Astrocyte of the hippocampus (primary cell): ENCODE results near the gene KAZN.

Experiments used
- DNase-seq: peaks from one replicate; pipeline ENCODE4 v3.0.0; 2011; ENCODE audit warnings: low read depth, low spot score

KAZN gene

GRCh38 chr1:15004396-15004795 lies 405.9 kb downstream of the KAZN start:
- DNase-seq, result peak; percentile 28

DNA sequence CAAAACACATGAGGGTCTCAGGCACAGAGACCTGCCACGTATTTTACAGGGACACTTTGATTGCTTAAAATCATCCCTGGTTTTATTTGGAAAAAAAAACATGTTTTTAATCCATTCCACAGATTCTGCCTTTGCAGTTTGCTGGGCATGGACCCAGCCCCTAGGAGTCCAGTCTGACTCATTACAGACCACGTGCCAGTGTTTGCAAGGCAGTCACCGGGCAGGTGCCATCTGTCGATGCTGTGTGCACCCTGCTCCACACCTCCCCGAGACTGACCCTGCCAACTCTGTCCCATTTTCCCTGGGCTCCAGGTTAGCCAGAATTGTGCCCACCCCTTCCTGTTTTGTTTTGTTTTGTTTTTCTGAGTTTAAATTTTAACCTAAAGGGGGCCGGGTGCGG lies 406.6 kb downstream of the KAZN start:
- DNase-seq, result peak; percentile 65

- DNase-seq, result no peak
Measured at GRCh38 chr1:15007368-15007767, 408.9 kb downstream of the KAZN start.

DNA sequence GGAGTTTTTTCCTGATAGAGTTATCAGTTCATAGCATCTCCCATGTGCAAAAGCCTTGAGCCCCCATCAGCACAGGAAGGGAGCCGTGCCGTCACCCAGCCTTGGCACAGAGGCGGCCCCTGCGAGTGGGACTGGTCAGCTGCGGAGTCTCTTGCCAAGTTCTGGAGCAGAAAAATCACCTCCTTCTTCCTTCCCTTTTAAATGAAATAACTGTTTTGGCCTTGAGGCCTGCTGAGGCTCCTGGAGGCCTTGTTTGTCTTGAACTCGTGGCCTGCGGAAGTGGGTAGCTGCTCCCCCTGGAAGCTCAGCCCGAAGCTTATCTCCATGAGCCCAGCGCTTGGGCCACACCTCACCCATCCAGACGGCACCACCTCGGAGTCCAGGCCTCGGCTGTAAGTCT lies 409.4 kb downstream of the KAZN start:
- no peak for DNase-seq

GRCh38 chr1:15008783-15009729 lies 410.6 kb downstream of the KAZN start:
- DNase-seq, result peak; percentile 54

- DNase-seq, result no peak
Measured at GRCh38 chr1:15011160-15011559, 412.7 kb downstream of the KAZN start.

DNA sequence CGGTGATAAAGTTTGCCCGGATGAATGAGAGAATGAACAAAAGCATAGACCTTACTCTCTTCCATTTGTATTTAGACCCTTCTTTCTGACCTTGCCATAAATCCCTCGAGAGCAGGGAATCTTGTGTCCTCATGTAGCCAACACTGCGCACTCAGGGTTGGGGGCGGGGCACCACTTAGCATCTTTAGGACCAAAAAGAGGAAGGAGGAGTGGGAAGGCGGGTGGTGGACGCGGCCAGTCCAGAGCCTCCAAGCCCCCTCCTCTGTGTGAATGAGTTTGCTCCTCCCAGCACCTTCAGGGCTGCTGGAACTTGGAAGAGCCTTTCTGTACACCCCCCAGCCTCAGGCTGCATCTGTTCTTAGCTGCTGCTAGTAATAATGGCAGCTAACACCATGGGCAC lies 413.2 kb downstream of the KAZN start:
- DNase-seq, result no peak

DNA sequence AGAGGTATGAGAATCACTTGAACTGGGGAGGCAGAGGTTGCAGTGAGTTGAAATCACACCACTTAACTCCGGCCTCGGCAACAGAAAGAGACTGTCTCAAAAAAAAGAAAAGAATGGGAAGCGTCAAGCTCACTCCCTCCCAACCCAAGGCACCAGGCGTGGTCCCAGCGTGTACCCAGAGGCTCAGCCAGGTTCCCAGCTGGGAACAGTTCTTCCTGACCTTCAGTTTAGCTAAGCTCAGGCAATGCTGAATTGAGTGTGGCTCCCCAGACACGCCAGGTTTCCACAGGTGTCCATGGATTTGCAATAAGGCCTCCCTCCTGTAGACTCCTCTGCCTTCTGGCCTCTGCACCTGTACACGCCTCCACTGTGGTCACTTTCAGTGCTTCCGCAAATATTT lies 414.3 kb downstream of the KAZN start:
- DNase-seq, result no peak

GRCh38 chr1:15013767-15014166 lies 415.3 kb downstream of the KAZN start:
- no peak for DNase-seq

- DNase-seq, result no peak
Measured at GRCh38 chr1:15014516-15014915, 416.0 kb downstream of the KAZN start.

DNA sequence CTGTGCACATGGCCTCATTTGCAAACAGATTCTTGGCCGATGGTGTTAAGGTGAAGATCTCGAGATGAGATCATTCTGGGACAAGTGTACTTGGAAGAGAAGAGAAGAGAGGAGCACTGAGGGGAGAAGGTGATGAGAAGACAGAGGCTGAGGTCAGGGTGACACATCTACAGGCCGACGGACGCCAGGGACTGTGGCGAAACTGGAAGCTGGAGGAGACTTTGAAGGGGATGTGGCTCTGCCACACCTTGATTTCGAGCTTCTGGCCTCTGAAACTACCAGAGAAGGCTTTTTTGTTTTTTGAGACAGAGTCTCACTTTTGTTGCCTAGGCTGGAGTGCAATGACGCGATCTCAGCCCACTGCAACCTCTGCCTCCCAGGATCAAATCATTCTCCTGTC lies 417.5 kb downstream of the KAZN start:
- no peak for DNase-seq

GRCh38 chr1:15016526-15016925 lies 418.0 kb downstream of the KAZN start:
- no peak for DNase-seq

GRCh38 chr1:15017120-15017519 lies 418.6 kb downstream of the KAZN start:
- DNase-seq, result no peak

GRCh38 chr1:15018767-15019166 lies 420.3 kb downstream of the KAZN start:
- no peak for DNase-seq

- no peak for DNase-seq
Measured at GRCh38 chr1:15020943-15021745, 422.7 kb downstream of the KAZN start.

DNA sequence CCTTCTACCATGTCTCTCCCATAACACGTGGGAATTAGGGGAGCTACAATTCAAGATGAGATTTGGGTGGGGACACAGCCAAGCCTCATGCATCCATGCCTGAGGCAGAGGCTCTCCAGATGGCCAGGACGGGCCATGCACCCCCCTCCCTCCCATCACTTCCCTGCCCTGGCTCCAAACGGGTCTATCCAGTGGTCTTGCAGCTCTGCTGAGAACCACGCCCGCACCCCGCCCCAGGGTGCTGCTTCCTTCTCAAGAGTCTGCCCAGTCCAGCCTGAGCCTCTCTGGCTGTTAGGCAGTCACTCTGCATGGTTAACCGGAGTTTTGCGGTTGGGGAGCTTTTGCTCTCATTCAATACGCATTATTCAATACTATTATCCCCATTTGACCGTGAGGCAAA lies 423.6 kb downstream of the KAZN start:
- no peak for DNase-seq

DNA sequence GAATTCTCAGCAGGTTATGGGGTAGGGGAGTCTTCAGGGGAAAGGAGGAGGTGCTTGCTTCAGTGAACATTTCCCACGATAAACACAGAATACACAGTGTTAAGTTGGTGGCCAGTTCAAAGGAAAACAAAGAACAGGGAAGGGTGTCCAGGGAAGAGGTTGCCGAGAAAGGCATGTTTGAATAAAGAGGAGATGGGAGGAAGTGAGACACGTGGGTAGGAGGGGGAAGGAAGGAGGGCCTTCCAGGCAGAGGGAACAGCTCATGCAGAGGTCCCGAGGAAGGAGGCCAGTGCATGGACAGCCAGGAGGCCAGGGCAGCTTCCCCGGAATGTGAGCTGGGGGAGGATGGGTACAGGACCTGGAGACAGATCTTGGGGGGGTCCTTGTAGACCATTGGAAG lies 424.7 kb downstream of the KAZN start:
- DNase-seq, result no peak

DNA sequence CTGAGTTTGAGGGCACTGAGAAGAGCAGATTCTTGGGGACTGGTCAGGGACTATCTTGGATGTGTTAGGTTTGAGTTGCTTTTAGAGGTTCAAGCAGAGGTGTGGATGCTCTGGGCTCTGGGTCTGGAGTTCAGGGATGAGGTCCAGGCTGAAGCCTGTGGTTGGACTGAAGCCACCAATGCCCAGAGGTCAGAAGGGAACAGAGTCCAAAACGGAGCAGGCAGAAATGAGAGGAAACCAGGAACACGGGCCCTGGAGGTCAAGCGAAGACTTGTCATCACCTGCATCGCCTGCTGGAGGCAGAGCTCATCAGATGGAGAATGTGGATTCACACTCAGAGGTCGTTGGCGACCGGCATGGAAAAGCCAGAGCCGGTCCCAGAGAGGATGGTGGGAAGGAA lies 425.5 kb downstream of the KAZN start:
- DNase-seq, result no peak

- no peak for DNase-seq
Measured at GRCh38 chr1:15026117-15026489, 427.6 kb downstream of the KAZN start.

DNA sequence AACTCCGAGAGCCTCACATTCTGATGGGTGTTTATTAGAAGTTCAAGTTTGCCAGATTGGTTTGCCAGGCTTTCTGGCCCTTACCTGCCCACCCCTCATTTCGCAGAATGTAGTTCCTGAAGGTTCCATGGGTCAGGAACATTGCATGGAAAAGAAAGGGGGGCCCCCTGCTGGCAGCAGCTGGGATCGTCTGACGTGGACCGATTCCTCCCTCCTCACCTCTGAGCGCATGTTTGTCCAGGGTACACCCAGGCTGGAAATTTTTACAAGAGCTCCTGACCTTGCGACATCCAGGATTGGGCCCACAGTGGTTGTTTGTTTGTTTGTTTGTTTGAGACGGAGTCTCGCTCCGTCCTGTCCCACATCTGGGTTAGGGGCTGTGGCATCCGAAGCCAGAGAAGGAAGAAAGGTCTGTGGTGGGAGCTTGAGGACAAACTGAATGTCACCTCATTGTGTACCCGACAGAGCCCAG lies 429.1 kb downstream of the KAZN start:
- DNase-seq, result peak; percentile 88

DNA sequence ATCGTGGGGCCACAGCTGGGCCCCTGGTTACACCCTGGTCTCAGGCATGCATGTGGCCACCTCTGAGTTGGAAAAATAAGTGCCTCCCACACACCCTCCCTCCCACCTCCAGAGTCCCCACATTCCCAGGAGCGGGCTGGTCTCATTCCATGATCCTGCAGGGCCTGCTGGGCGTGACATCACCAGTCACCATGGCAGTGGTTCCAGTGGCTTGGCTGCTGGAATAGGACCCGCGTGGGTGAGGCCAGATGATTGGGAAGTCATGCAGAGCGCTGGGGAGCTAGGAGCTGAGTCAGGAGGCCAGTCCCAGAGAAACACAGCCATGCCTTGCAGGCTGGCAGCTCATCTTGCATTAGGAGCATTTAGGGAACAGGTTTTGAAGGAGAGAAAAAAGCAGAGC lies 429.6 kb downstream of the KAZN start:
- DNase-seq, result peak; percentile 98

GRCh38 chr1:15028616-15029015 lies 430.1 kb downstream of the KAZN start:
- no peak for DNase-seq

GRCh38 chr1:15029036-15029435 lies 430.6 kb downstream of the KAZN start:
- DNase-seq, result no peak
